Sigmoid colon (tissue), 7 donors: Measurements from ENCODE around the gene MXRA8. TPM values are rescaled to one million over a fixed set of nuclear protein-coding genes. Genes with fewer than 3 reads are reported as not detected.

Experiments
- DNase-seq: peaks from one replicate; pipeline ENCODE4 v3.0.0-alpha.2; 2019
- H3K27ac ChIP-seq, 4 donors: fragments of 200-600 bp; sonication (generic); one replicate each; pipeline ENCODE4 v1.5.1; 2016 to 2019; ENCODE audit warnings: mild to moderate bottlenecking in 1 of 4
- H3K27me3 ChIP-seq, 3 donors: fragments of 200-600 bp; sonication (generic); one replicate each; pipeline ENCODE4 v1.5.1; 2019; ENCODE audit warnings: mild to moderate bottlenecking in 1 of 3
- H3K36me3 ChIP-seq, 4 donors: fragments of 200-600 bp; sonication (generic); one replicate each; pipeline ENCODE4 v1.5.1; 2016 to 2019
- H3K4me1 ChIP-seq, 4 donors: fragments of 200-600 bp; sonication (generic); one replicate each; pipeline ENCODE4 v1.5.1; 2017 to 2019
- H3K4me3 ChIP-seq, 4 donors: fragments of 200-600 bp; sonication (generic); one replicate each; pipeline ENCODE4 v1.5.1; 2017 to 2019; ENCODE audit warnings: mild to moderate bottlenecking in 2 of 4, moderate library complexity in 1 of 4
- H3K9me3 ChIP-seq, 4 donors: fragments of 200-600 bp in 3 of 4; sonication (generic) in 3 of 4; one replicate each; pipeline versions ENCODE4 v1.5.1 to v1.6.1; 2013 to 2019
- CTCF ChIP-seq, 4 experiments: fragments of 450-650 bp in 3 of 4; fragments of 200-600 bp in 1 of 4; IDR thresholded peaks; one replicate each; pipeline ENCODE4 v1.5.1; 2016 to 2019; ENCODE audit warnings: antibody characterized with exemption in 4 of 4, mild to moderate bottlenecking in 3 of 4, moderate library complexity in 2 of 4
- EP300 ChIP-seq, 4 donors: sonication (generic); formaldehyde crosslinking; IDR thresholded peaks; one replicate each; pipeline ENCODE4 v1.6.1; 2017; ENCODE audit warnings: antibody characterized with exemption in 4 of 4
- POLR2A ChIP-seq, 2 donors: fragments of 450-650 bp; IDR thresholded peaks; one replicate each; pipeline ENCODE4 v1.6.1; 2016; ENCODE audit warnings: antibody characterized with exemption in 2 of 2, mild to moderate bottlenecking in 2 of 2, moderate library complexity in 2 of 2
- POLR2AphosphoS5 ChIP-seq, 4 donors: sonication (generic); formaldehyde crosslinking; IDR thresholded peaks; one replicate each; pipeline ENCODE4 v1.6.1; 2017; ENCODE audit warnings: antibody characterized with exemption in 4 of 4
- WGBS, 2 donors: extraction: QIAGEN DNeasy Blood & Tissue Kit; methylation state at CpG; one replicate each; pipeline ENCODE4 v1.1.7; 2013; 5-methylcytosine and 5-hydroxymethylcytosine counted together
- intact Hi-C: fragments of 100-400 bp; cut with DNase I; formaldehyde crosslinking; loops from one replicate; pipeline ENCODE4 v1.15.1; 2023
- polyA plus RNA-seq, 3 donors: library from polyadenylated mRNA; stranded (reverse); fragments of 200-250 nt; gene quantifications; one replicate each; pipeline ENCODE4 v1.2.3, GENCODE V29; 2013
- total RNA-seq, 4 donors: library from RNA; depleted of rRNA; stranded (reverse); fragments of >200 nt; gene quantifications; one replicate each; pipeline ENCODE4 v1.1.0, GENCODE V29; 2016
- donor health status: healthy with polysubstance abuse.
- donor health status: Bipolar disorder and iron deficiency.
- donor health status: healthy.

MXRA8 gene
- total and polyA plus RNA-seq, 7 donors, result 2.8 to 234 (median 78.8) TPM

- intact Hi-C loops, result no loop called here
- 29 to 61% methylated on average over 15 of the region's 15 CpGs for WGBS, 2 donors
- no peak for DNase-seq
- no peaks in the 10 kb centered on the region for H3K27me3 ChIP-seq
- no peak overlapping the region for H3K27ac ChIP-seq
- H3K9me3 ChIP-seq, result no peaks in the 10 kb centered on the region
- peaks cover 0 to 18% (median 14%) of the 10 kb centered on the region in 4 donors for H3K4me1 ChIP-seq
- TF ChIP-seq POLR2A (IDR thresholded peaks at IDR 0.05) (no peak), EP300 (IDR thresholded peaks at IDR 0.05) (no peak), CTCF (IDR thresholded peaks at IDR 0.05) (no peak), POLR2AphosphoS5 (IDR thresholded peaks at IDR 0.05) (no peak)
- H3K36me3 ChIP-seq, result peaks cover 0 to 24% (median 13%) of the 10 kb centered on the region in 4 donors
- H3K4me3 ChIP-seq, result no peak overlapping the region
Observed at GRCh38 chr1:1330366-1331067, 27.8 kb downstream of the MXRA8 start.

DNA sequence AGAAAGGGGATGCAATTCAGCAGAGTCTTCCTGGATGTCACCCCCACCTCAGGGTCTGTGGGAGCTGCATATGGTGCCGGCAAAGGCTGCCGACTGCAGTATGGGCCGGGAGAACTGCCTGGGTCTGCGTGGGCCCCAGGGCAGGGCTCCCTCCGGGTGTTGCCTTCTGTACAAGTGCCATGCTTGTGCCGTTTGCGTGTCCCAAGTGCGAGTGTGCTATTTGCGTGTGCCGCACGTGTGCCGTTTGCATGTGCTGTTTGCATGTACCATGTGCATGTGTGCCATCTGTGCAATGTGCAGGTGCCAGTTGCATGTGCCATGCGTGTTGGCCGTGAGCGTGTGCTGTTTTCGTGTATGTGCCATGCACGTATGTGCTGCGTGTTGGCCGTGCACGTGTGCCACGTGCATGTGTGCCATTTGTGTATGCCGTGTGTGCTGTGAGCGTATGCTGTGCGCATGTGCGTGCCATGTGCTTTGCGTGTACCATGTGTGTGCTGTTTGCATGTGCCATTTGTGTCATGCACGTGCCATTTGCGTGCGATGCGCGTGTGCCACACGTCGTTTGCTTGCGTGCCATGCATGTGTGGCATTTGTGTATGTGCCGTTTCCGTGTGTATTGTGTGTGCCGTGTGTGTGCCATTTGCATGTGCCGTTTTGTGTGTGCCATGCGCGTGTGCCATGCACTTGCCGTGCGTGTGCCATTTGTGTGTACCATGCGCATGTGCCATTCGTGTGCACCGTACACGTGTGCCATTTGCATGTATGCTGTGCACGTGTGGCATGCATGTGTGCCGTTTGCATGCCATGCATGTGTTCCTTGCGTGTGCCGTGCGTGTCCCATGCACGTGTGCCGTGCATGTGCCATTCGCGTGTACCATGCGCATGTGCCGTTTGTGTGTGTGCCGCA lies 28.8 kb downstream of the MXRA8 start:
- TF ChIP-seq CTCF (IDR thresholded peaks at IDR 0.05), result no peak
- no peak for TF ChIP-seq EP300 (IDR thresholded peaks at IDR 0.05)
- peak in 1 of 4 donors; percentile 7 for TF ChIP-seq POLR2AphosphoS5 (IDR thresholded peaks at IDR 0.05)
- Histone ChIP-seq H3K4me1 (peaks cover 0 to 25% (median 20%) of the 10 kb centered on the region in 4 donors), H3K27me3 (no peaks in the 10 kb centered on the region), H3K9me3 (no peaks in the 10 kb centered on the region), H3K4me3 (no peak overlapping the region), H3K36me3 (peaks cover 0 to 24% (median 13%) of the 10 kb centered on the region in 4 donors), H3K27ac (no peak overlapping the region)
- intact Hi-C loops, result no loop called here
- DNase-seq, result no peak
- 88 to 94% methylated on average over 58 of the region's 58 CpGs for WGBS, 2 donors

DNA sequence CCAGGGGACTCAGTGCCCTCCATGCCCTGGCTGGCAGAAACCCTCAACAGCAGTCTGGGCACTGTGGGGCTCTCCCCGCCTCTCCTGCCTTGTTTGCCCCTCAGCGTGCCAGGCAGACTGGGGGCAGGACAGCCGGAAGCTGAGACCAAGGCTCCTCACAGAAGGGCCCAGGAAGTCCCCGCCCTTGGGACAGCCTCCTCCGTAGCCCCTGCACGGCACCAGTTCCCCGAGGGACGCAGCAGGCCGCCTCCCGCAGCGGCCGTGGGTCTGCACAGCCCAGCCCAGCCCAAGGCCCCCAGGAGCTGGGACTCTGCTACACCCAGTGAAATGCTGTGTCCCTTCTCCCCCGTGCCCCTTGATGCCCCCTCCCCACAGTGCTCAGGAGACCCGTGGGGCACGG lies 30.1 kb downstream of the MXRA8 start:
- no peak overlapping the region for H3K4me3 ChIP-seq
- H3K27me3 ChIP-seq, result no peaks in the 10 kb centered on the region
- H3K36me3 ChIP-seq, result peaks cover 0 to 24% (median 13%) of the 10 kb centered on the region in 4 donors
- H3K4me1 ChIP-seq, result peaks cover 0 to 33% (median 24%) of the 10 kb centered on the region in 4 donors
- H3K27ac ChIP-seq, result no peak overlapping the region
- no peaks in the 10 kb centered on the region for H3K9me3 ChIP-seq
- 85 to 87% methylated on average over 15 of the region's 15 CpGs for WGBS, 2 donors
- TF ChIP-seq POLR2AphosphoS5 (IDR thresholded peaks at IDR 0.05) (no peak), POLR2A (IDR thresholded peaks at IDR 0.05) (no peak)
- intact Hi-C loops, result no loop called here
- DNase-seq, result no peak

- H3K4me3 ChIP-seq, result no peak overlapping the region
- WGBS, 2 donors, result 92 to 93% methylated on average over 40 of the region's 40 CpGs
- TF ChIP-seq CTCF (IDR thresholded peaks at IDR 0.05) (no peak), EP300 (IDR thresholded peaks at IDR 0.05) (no peak), POLR2AphosphoS5 (IDR thresholded peaks at IDR 0.05) (no peak), POLR2A (IDR thresholded peaks at IDR 0.05) (no peak)
- no peaks in the 10 kb centered on the region for H3K9me3 ChIP-seq
- intact Hi-C loops, result no loop called here
- no peak for DNase-seq
- H3K4me1 ChIP-seq, result peaks cover 3 to 41% (median 34%) of the 10 kb centered on the region in 4 donors
- H3K27ac ChIP-seq, result no peak overlapping the region
- peaks cover 0 to 24% (median 13%) of the 10 kb centered on the region in 4 donors for H3K36me3 ChIP-seq
- no peaks in the 10 kb centered on the region for H3K27me3 ChIP-seq
Observed at GRCh38 chr1:1327291-1327690, 31.1 kb downstream of the MXRA8 start.

DNA sequence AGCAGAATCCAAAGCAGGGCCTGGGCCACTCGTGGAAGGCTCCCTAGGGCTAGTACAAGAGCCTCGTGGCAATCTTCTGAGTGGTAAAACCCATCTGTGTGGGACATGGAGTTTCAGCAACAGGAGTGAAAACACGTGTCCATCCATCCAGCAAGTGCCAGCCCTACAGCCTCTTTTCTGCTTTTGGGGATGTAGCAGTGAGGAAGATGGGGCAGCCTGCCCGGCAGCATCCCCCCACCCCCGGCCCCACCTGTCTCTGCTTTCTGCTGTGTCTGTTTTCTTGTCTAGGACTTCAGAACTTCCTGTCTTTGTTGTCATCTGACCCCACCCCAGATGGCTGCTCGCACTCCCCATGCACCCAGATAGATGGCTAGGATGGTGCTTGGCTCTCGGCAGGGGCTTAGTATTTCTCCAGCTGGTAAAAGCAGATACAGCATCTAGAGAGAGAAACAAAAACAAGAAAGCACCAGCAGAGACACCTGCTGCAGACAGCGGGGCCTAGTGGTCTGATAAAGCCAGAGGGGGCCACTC lies 32.2 kb downstream of the MXRA8 start:
- H3K4me1 ChIP-seq, result peaks cover 3 to 52% (median 45%) of the 10 kb centered on the region in 4 donors
- H3K27me3 ChIP-seq, result no peaks in the 10 kb centered on the region
- TF ChIP-seq EP300 (IDR thresholded peaks at IDR 0.05) (no peak), POLR2AphosphoS5 (IDR thresholded peaks at IDR 0.05) (no peak), CTCF (IDR thresholded peaks at IDR 0.05) (no peak), POLR2A (IDR thresholded peaks at IDR 0.05) (no peak)
- intact Hi-C loops, result no loop called here
- peak overlapping the region in 1 of 4 donors; percentile 90 for H3K27ac ChIP-seq
- peak overlapping the region in 1 of 4 donors; percentile 100 for H3K4me3 ChIP-seq
- no peaks in the 10 kb centered on the region for H3K9me3 ChIP-seq
- 46 to 64% methylated on average over 8 of the region's 8 CpGs for WGBS, 2 donors
- no peak for DNase-seq
- H3K36me3 ChIP-seq, result peaks cover 0 to 31% (median 13%) of the 10 kb centered on the region in 4 donors
